GM23338 (cell line): Measurements from ENCODE around the gene CCS. TPM values are rescaled to one million over a fixed set of nuclear protein-coding genes. Genes with fewer than 3 reads are reported as not detected.

Experiments used
- ATAC-seq: fragments of 200-7000 bp; cut with Tn5 transposase; 3 replicates; pipeline ENCODE4 v1.9.1; 2020
- DNase-seq: peaks from one replicate; pipeline ENCODE4 v3.0.0-alpha.2; 2015; ENCODE audit warnings: low spot score
- H2AFZ ChIP-seq: fragments of 200-600 bp; sonication (generic); 2 replicates; pipeline ENCODE4 v1.8.0; 2016; ENCODE audit warnings: antibody characterized with exemption, mild to moderate bottlenecking, moderate library complexity
- H3F3A ChIP-seq: fragments of 200-600 bp; sonication (generic); replicated peaks from 2 replicates; pipeline ENCODE4 v1.8.0; 2017; ENCODE audit warnings: antibody characterized with exemption, mixed run types, low read depth
- H3K27ac ChIP-seq: fragments of 200-600 bp; sonication (generic); 2 replicates; pipeline ENCODE4 v1.6.1; 2016; ENCODE audit warnings: low read depth
- H3K27me3 ChIP-seq: fragments of 200-600 bp; sonication (generic); 2 replicates; pipeline ENCODE4 v1.8.0; 2016; ENCODE audit warnings: mild to moderate bottlenecking, mixed run types, moderate library complexity; ENCODE audit not compliant: insufficient read depth
- H3K36me3 ChIP-seq: fragments of 200-600 bp; sonication (generic); 2 replicates; pipeline ENCODE4 v1.8.0; 2016; ENCODE audit warnings: mild to moderate bottlenecking; ENCODE audit not compliant: insufficient read depth
- H3K4me1 ChIP-seq: fragments of 200-600 bp; sonication (generic); 2 replicates; pipeline ENCODE4 v1.8.0; 2016; ENCODE audit warnings: mild to moderate bottlenecking, moderate library complexity; ENCODE audit not compliant: insufficient read depth
- H3K4me2 ChIP-seq: fragments of 200-600 bp; sonication (generic); 2 replicates; pipeline ENCODE4 v1.7.1; 2017; ENCODE audit warnings: mixed run types
- H3K4me3 ChIP-seq: fragments of 200-600 bp; sonication (generic); 2 replicates; pipeline ENCODE4 v1.6.1; 2016; ENCODE audit warnings: mixed run types
- H3K79me2 ChIP-seq: fragments of 200-600 bp; sonication (generic); replicated peaks from 2 replicates; pipeline ENCODE4 v1.8.0; 2017; ENCODE audit warnings: mild to moderate bottlenecking; ENCODE audit not compliant: insufficient read depth
- H3K9me2 ChIP-seq: fragments of 200-600 bp; sonication (generic); 2 replicates; pipeline ENCODE4 v1.8.0; 2017; ENCODE audit not compliant: insufficient read depth
- H4K20me1 ChIP-seq: fragments of 200-600 bp; sonication (generic); replicated peaks from 2 replicates; pipeline ENCODE4 v1.8.0; 2017; ENCODE audit warnings: mild to moderate bottlenecking; ENCODE audit not compliant: insufficient read depth
- H3K27ac Mint-ChIP-seq: 2 replicates; pipeline ENCODE4 v1.8.0; 2020; ENCODE audit warnings: inconsistent platforms, mild to moderate bottlenecking, moderate library complexity, mixed read lengths
- H3K27me3 Mint-ChIP-seq: 3 replicates; pipeline ENCODE4 v1.8.0; 2022; ENCODE audit warnings: low read depth, mild to moderate bottlenecking, moderate library complexity, mixed read lengths, inconsistent platforms; ENCODE audit not compliant: insufficient read depth, poor library complexity
- H3K36me3 Mint-ChIP-seq: 3 replicates; pipeline ENCODE4 v1.8.0; 2021; ENCODE audit warnings: low read depth, mild to moderate bottlenecking, inconsistent platforms, moderate library complexity, mixed read lengths
- H3K4me1 Mint-ChIP-seq: 3 replicates; pipeline ENCODE4 v1.8.0; 2020; ENCODE audit warnings: mild to moderate bottlenecking, inconsistent platforms, mixed read lengths
- H3K4me3 Mint-ChIP-seq: 3 replicates; pipeline ENCODE4 v1.8.0; 2021; ENCODE audit warnings: moderate library complexity, mild to moderate bottlenecking, inconsistent platforms, mixed read lengths
- H3K9me3 Mint-ChIP-seq: 3 replicates; pipeline ENCODE4 v1.8.0; 2020; ENCODE audit warnings: moderate library complexity, mild to moderate bottlenecking, inconsistent platforms, mixed read lengths
- CREB1 ChIP-seq: fragments of 250-450 bp; sonication (Bioruptor Pico); IDR thresholded peaks from 2 replicates; pipeline ENCODE4 v1.5.0; 2020; ENCODE audit warnings: low read depth, mild to moderate bottlenecking, moderate library complexity
- EZH2 ChIP-seq: fragments of 200-600 bp; sonication (generic); IDR thresholded peaks from one replicate; pipeline ENCODE4 v1.8.0; 2017; ENCODE audit warnings: antibody characterized with exemption, mild to moderate bottlenecking, low read depth; ENCODE audit not compliant: unreplicated experiment
- JUNB ChIP-seq: IDR thresholded peaks from one replicate; pipeline ENCODE4 v1.6.1; 2016; ENCODE audit warnings: antibody characterized with exemption; ENCODE audit not compliant: unreplicated experiment
- POLR2AphosphoS5 ChIP-seq: IDR thresholded peaks from 2 replicates; pipeline ENCODE4 v1.6.1; 2016; ENCODE audit warnings: antibody characterized with exemption, low read depth
- ZNF331 ChIP-seq: fragments of 250-450 bp; sonication (Bioruptor Pico); IDR thresholded peaks from 2 replicates; pipeline ENCODE4 v1.5.0; 2020; ENCODE audit warnings: low read depth, mild to moderate bottlenecking, moderate library complexity
- polyA plus RNA-seq: library from polyadenylated mRNA; unstranded; fragments of >200 nt; fragmentation: Nextera tagmentation; extraction: Ambion mirVana; gene quantifications from 2 replicates; pipeline ENCODE4 v1.2.1, GENCODE V29; 2016
- total RNA-seq: library from RNA; depleted of rRNA; stranded (reverse); fragments of >200 nt; shearing (Covaris generic); gene quantifications from 2 replicates; pipeline ENCODE4 v1.2.3, GENCODE V29; 2014
- TF ChIP-seq, protein P1 (sequence below): fragments of 250-450 bp; sonication (Bioruptor Pico); IDR thresholded peaks from 2 replicates; pipeline ENCODE4 v1.5.0; 2020; ENCODE audit warnings: mild to moderate bottlenecking, moderate library complexity
- TF ChIP-seq, protein P2 (sequence below), 2 experiments: fragments of 200-600 bp in 1 of 2; sonication (generic) in 1 of 2; conservative IDR thresholded peaks; 2 replicates each; pipeline versions ENCODE4 v1.5.1 to v1.6.1; 2016 to 2017; ENCODE audit warnings: antibody characterized with exemption in 2 of 2, low read depth in 2 of 2, mild to moderate bottlenecking in 2 of 2, moderate library complexity in 1 of 2

CCS gene
- total and polyA plus RNA-seq, 2 experiments from 2014 or later, result 36.1 to 60.7 TPM

DNA sequence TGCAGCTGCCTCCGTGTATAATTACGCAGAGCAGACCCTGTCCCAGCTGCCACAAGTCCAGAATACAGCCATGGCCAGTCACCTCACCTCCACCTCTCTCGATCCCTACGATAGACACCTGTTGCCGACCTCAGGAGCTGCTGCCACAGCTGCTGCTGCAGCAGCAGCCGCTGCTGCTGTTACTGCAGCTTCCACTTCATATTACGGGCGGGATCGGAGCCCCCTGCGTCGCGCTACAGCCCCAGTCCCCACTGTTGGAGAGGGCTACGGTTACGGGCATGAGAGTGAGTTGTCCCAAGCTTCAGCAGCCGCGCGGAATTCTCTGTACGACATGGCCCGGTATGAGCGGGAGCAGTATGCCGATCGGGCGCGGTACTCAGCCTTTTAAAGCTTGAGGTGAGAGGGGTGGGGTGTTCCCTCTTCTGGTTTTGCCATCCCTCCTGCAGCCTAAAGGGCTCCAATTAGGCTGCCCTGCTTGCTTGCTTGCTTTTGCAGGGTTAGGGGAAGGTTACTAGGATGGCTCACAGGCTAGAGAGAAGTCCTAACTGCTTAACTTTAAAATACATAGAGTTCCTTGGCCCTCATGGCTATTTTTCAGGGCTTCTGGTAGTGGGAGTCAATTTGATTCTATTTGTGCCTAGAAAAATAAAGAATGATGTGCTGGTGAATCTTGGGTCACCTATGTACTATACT is 50.9 kb downstream of the CCS start:
- Histone ChIP-seq H3K27ac (no peak overlapping the region), H3K4me2 (no peak overlapping the region; the same call in 1 of the 2 replicates), H3K9me2 (no peaks in the 10 kb centered on the region), H3K4me1 (peaks cover 36% of the 10 kb centered on the region), H2AFZ (no peak overlapping the region), H3K79me2 (peaks cover 100% of the 10 kb centered on the region), H3F3A (peaks cover 35% of the 10 kb centered on the region), H3K27me3 (no peaks in the 10 kb centered on the region), H3K36me3 (peaks cover 83% of the 10 kb centered on the region), H3K4me3 (no peak overlapping the region), H4K20me1 (peaks cover 96% of the 10 kb centered on the region)
- peaks cover 10% of the 10 kb centered on the region for H3K27me3 Mint-ChIP-seq
- 0 out of 3 replicates have a peak, but pooled peaks cover under 1% of the 10 kb centered on the region for H3K9me3 Mint-ChIP-seq
- no peak overlapping the region for H3K27ac Mint-ChIP-seq
- TF ChIP-seq, protein P1, sequence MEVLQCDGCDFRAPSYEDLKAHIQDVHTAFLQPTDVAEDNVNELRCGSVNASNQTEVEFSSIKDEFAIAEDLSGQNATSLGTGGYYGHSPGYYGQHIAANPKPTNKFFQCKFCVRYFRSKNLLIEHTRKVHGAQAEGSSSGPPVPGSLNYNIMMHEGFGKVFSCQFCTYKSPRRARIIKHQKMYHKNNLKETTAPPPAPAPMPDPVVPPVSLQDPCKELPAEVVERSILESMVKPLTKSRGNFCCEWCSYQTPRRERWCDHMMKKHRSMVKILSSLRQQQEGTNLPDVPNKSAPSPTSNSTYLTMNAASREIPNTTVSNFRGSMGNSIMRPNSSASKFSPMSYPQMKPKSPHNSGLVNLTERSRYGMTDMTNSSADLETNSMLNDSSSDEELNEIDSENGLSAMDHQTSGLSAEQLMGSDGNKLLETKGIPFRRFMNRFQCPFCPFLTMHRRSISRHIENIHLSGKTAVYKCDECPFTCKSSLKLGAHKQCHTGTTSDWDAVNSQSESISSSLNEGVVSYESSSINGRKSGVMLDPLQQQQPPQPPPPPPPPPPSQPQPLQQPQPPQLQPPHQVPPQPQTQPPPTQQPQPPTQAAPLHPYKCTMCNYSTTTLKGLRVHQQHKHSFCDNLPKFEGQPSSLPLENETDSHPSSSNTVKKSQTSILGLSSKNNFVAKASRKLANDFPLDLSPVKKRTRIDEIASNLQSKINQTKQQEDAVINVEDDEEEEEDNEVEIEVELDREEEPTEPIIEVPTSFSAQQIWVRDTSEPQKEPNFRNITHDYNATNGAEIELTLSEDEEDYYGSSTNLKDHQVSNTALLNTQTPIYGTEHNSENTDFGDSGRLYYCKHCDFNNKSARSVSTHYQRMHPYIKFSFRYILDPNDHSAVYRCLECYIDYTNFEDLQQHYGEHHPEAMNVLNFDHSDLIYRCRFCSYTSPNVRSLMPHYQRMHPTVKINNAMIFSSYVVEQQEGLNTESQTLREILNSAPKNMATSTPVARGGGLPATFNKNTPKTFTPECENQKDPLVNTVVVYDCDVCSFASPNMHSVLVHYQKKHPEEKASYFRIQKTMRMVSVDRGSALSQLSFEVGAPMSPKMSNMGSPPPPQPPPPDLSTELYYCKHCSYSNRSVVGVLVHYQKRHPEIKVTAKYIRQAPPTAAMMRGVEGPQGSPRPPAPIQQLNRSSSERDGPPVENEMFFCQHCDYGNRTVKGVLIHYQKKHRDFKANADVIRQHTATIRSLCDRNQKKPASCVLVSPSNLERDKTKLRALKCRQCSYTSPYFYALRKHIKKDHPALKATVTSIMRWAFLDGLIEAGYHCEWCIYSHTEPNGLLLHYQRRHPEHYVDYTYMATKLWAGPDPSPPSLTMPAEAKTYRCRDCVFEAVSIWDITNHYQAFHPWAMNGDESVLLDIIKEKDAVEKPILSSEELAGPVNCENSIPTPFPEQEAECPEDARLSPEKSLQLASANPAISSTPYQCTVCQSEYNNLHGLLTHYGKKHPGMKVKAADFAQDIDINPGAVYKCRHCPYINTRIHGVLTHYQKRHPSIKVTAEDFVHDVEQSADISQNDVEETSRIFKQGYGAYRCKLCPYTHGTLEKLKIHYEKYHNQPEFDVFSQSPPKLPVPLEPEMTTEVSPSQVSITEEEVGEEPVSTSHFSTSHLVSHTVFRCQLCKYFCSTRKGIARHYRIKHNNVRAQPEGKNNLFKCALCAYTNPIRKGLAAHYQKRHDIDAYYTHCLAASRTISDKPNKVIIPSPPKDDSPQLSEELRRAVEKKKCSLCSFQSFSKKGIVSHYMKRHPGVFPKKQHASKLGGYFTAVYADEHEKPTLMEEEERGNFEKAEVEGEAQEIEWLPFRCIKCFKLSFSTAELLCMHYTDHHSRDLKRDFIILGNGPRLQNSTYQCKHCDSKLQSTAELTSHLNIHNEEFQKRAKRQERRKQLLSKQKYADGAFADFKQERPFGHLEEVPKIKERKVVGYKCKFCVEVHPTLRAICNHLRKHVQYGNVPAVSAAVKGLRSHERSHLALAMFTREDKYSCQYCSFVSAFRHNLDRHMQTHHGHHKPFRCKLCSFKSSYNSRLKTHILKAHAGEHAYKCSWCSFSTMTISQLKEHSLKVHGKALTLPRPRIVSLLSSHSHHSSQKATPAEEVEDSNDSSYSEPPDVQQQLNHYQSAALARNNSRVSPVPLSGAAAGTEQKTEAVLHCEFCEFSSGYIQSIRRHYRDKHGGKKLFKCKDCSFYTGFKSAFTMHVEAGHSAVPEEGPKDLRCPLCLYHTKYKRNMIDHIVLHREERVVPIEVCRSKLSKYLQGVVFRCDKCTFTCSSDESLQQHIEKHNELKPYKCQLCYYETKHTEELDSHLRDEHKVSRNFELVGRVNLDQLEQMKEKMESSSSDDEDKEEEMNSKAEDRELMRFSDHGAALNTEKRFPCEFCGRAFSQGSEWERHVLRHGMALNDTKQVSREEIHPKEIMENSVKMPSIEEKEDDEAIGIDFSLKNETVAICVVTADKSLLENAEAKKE (CRISPR knock-in tag), result no peak
- ATAC-seq, result no peak; the same call in 2 of the 3 replicates
- peaks cover 54% of the 10 kb centered on the region for H3K4me1 Mint-ChIP-seq
- no peak for DNase-seq
- H3K36me3 Mint-ChIP-seq, result peaks cover 97% of the 10 kb centered on the region
- H3K4me3 Mint-ChIP-seq, result peak overlapping the region; percentile 97

DNA sequence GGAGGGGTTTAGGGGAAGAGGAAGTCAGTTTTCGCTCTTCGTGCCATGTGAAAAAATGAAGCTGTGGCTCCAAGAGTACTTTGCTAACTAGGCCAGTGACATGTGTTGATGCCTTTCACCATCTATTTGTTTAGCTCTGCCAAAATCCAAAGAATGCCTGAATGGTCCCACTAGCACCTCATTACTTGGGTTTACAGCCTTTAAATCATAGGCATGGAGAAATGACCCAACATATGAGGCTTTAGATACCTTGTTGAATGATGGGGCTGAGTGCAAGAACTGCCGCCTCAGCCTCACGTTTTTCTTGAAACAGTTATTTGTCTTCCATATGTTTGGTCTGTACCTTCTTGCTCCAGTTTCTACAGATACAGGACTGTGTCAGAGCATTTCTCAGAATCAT is 53.8 kb downstream of the CCS start:
- H3F3A ChIP-seq, result peaks cover 42% of the 10 kb centered on the region
- H3K36me3 ChIP-seq, result peaks cover 69% of the 10 kb centered on the region
- H3K79me2 ChIP-seq, result peaks cover 100% of the 10 kb centered on the region
- H3K9me2 ChIP-seq, result no peaks in the 10 kb centered on the region
- H3K27me3 ChIP-seq, result no peaks in the 10 kb centered on the region
- no peak overlapping the region for H3K4me3 Mint-ChIP-seq
- H3K4me2 ChIP-seq, result no peak overlapping the region
- ATAC-seq (no peak), DNase-seq (no peak)
- no peak overlapping the region for H3K27ac ChIP-seq
- H3K36me3 Mint-ChIP-seq, result peaks cover 92% of the 10 kb centered on the region
- no peaks in the 10 kb centered on the region for H3K9me3 Mint-ChIP-seq
- H3K4me1 ChIP-seq, result peaks cover 10% of the 10 kb centered on the region
- no peak overlapping the region for H3K27ac Mint-ChIP-seq
- H4K20me1 ChIP-seq, result peaks cover 84% of the 10 kb centered on the region
- H3K27me3 Mint-ChIP-seq, result peaks cover 13% of the 10 kb centered on the region
- H3K4me3 ChIP-seq, result no peak overlapping the region
- H2AFZ ChIP-seq, result no peak overlapping the region
- H3K4me1 Mint-ChIP-seq, result peaks cover 32% of the 10 kb centered on the region
- TF ChIP-seq, protein P2, sequence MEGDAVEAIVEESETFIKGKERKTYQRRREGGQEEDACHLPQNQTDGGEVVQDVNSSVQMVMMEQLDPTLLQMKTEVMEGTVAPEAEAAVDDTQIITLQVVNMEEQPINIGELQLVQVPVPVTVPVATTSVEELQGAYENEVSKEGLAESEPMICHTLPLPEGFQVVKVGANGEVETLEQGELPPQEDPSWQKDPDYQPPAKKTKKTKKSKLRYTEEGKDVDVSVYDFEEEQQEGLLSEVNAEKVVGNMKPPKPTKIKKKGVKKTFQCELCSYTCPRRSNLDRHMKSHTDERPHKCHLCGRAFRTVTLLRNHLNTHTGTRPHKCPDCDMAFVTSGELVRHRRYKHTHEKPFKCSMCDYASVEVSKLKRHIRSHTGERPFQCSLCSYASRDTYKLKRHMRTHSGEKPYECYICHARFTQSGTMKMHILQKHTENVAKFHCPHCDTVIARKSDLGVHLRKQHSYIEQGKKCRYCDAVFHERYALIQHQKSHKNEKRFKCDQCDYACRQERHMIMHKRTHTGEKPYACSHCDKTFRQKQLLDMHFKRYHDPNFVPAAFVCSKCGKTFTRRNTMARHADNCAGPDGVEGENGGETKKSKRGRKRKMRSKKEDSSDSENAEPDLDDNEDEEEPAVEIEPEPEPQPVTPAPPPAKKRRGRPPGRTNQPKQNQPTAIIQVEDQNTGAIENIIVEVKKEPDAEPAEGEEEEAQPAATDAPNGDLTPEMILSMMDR (conservative IDR thresholded peaks at IDR 0.05; ENCODE audit: low read depth in 2 of 2), result no peak
- TF ChIP-seq ZNF331 (CRISPR knock-in tag), result no peak
- TF ChIP-seq JUNB, result no peak
- no peak for TF ChIP-seq EZH2
- TF ChIP-seq POLR2AphosphoS5, result no peak
- TF ChIP-seq CREB1 (CRISPR knock-in tag), result no peak
